ENCODE measurements around the gene CD46.

The CD46 gene

GRCh38 chr1:207748737-207749528, 2.9 kb upstream of the CD46 start:
- TF ChIP-seq CTCF (IDR thresholded peaks at IDR 0.05; ENCODE audit: low read depth, low read length) = no peak
- H3K4me3 ChIP-seq (ENCODE audit: low read depth, low read length) = no peak overlapping the region

GRCh38 chr1:207750631-207751305, 1.1 kb upstream of the CD46 start:
- H3K4me3 ChIP-seq (ENCODE audit: low read depth, low read length) = peak overlapping the region; percentile 92
- TF ChIP-seq CTCF (IDR thresholded peaks at IDR 0.05; ENCODE audit: low read depth, low read length) = no peak

- H3K4me3 ChIP-seq (ENCODE audit: low read depth, low read length) = peak overlapping the region; percentile 92
These were observed 428 bp upstream of the CD46 start for GRCh38 chr1:207751463-207751789.

GRCh38 chr1:207752456-207752998, 673 bp downstream of the CD46 start:
- H3K4me3 ChIP-seq (ENCODE audit: low read depth, low read length) = peak overlapping the region; percentile 92
- TF ChIP-seq CTCF (IDR thresholded peaks at IDR 0.05; ENCODE audit: low read depth, low read length) = no peak

GRCh38 chr1:207753611-207754010, 1.8 kb downstream of the CD46 start:
- TF ChIP-seq CTCF (IDR thresholded peaks at IDR 0.05; ENCODE audit: low read depth, low read length) = no peak
- H3K4me3 ChIP-seq (ENCODE audit: low read depth, low read length) = peak overlapping the region; percentile 92; the same call in 1 of the 2 replicates

- H3K4me3 ChIP-seq (ENCODE audit: low read depth, low read length) = no peak overlapping the region
- TF ChIP-seq CTCF (IDR thresholded peaks at IDR 0.05; ENCODE audit: low read depth, low read length) = no peak
These were observed 2.2 kb downstream of the CD46 start for GRCh38 chr1:207754011-207754410.

GRCh38 chr1:207754974-207755700, 3.3 kb downstream of the CD46 start:
- H3K4me3 ChIP-seq (ENCODE audit: low read depth, low read length) = no peak overlapping the region
- TF ChIP-seq CTCF (IDR thresholded peaks at IDR 0.05; ENCODE audit: low read depth, low read length) = no peak

Measured in WI38 (cell line).